Loucy (cell line): ENCODE data around the gene PPP2R1A.

ENCODE experiments used
- H2AFZ ChIP-seq: fragments of 200-600 bp; sonication (generic); 2 replicates; pipeline ENCODE4 v1.6.0; 2016; ENCODE audit warnings: antibody characterized with exemption, mild to moderate bottlenecking, low read length, moderate library complexity
- H3F3A ChIP-seq: fragments of 200-600 bp; 2 replicates; pipeline ENCODE4 v1.6.0; 2016; ENCODE audit warnings: antibody characterized with exemption, low read depth, mild to moderate bottlenecking
- H3K27me3 ChIP-seq: fragments of 200-600 bp; sonication (generic); 2 replicates; pipeline ENCODE4 v1.6.1; 2014; ENCODE audit warnings: low read length, mild to moderate bottlenecking; ENCODE audit not compliant: insufficient read depth, poor library complexity, severe bottlenecking
- H3K36me3 ChIP-seq: fragments of 200-600 bp; sonication (generic); 2 replicates; pipeline ENCODE4 v1.6.1; 2016; ENCODE audit warnings: low read length; ENCODE audit not compliant: insufficient read depth
- H3K4me1 ChIP-seq: fragments of 200-600 bp; sonication (generic); 2 replicates; pipeline ENCODE4 v1.5.1; 2014; ENCODE audit warnings: low read length, mild to moderate bottlenecking; ENCODE audit not compliant: insufficient read depth, poor library complexity, severe bottlenecking
- H3K4me2 ChIP-seq: fragments of 200-600 bp; sonication (generic); 2 replicates; pipeline ENCODE4 v1.6.0; 2014; ENCODE audit warnings: antibody characterized with exemption, low read length, low read depth, mild to moderate bottlenecking; ENCODE audit not compliant: poor library complexity, severe bottlenecking
- H3K4me3 ChIP-seq: fragments of 200-600 bp; sonication (generic); 2 replicates; pipeline ENCODE4 v1.5.1; 2014; ENCODE audit warnings: low read length, mild to moderate bottlenecking, mixed read lengths; ENCODE audit not compliant: poor library complexity, severe bottlenecking
- H3K79me2 ChIP-seq: fragments of 200-600 bp; sonication (generic); 2 replicates; pipeline ENCODE4 v1.6.1; 2014; ENCODE audit warnings: low read length; ENCODE audit not compliant: insufficient read depth
- H3K9ac ChIP-seq: fragments of 200-600 bp; sonication (generic); 2 replicates; pipeline ENCODE4 v1.6.0; 2014; ENCODE audit warnings: mild to moderate bottlenecking, low read depth, low read length, moderate library complexity; ENCODE audit not compliant: poor library complexity, severe bottlenecking
- H3K9me2 ChIP-seq: fragments of 200-600 bp; sonication (generic); replicated peaks from 2 replicates; pipeline ENCODE4 v1.6.1; 2016; ENCODE audit warnings: low read depth, low read length, mixed read lengths
- H3K9me3 ChIP-seq: fragments of 200-600 bp; sonication (generic); 2 replicates; pipeline ENCODE4 v1.6.1; 2014; ENCODE audit warnings: mild to moderate bottlenecking, antibody characterized with exemption, low read length, low read depth; ENCODE audit not compliant: insufficient read depth
- H4K20me1 ChIP-seq: fragments of 200-600 bp; sonication (generic); 2 replicates; pipeline ENCODE4 v1.6.0; 2014; ENCODE audit warnings: antibody characterized with exemption, low read length, mild to moderate bottlenecking; ENCODE audit not compliant: insufficient read depth, poor library complexity, severe bottlenecking
- CTCF ChIP-seq: fragments of 200-600 bp; sonication (generic); conservative IDR thresholded peaks from 2 replicates; pipeline ENCODE4 v1.5.1; 2014; ENCODE audit warnings: mild to moderate bottlenecking, antibody characterized with exemption, low read length
- EZH2phosphoT487 ChIP-seq: fragments of 200-600 bp; IDR thresholded peaks from 2 replicates; pipeline ENCODE4 v1.6.1; 2018; ENCODE audit warnings: antibody characterized with exemption, mild to moderate bottlenecking, moderate library complexity, borderline replicate concordance

The PPP2R1A gene

GRCh38 chr19:52148256-52148655 is 41.6 kb upstream of the PPP2R1A start:
- no peaks in the 10 kb centered on the region for H4K20me1 ChIP-seq

GRCh38 chr19:52155596-52156359 is 34.1 kb upstream of the PPP2R1A start:
- Histone ChIP-seq H3K79me2 (no peaks in the 10 kb centered on the region), H3F3A (no peaks in the 10 kb centered on the region), H3K9me3 (peaks cover 41% of the 10 kb centered on the region), H3K9me2 (no peaks in the 10 kb centered on the region), H3K27me3 (no peaks in the 10 kb centered on the region), H3K4me3 (no peak overlapping the region), H4K20me1 (no peaks in the 10 kb centered on the region), H3K36me3 (peaks cover 20% of the 10 kb centered on the region; the same call in 1 of the 2 replicates), H3K4me1 (no peaks in the 10 kb centered on the region), H3K4me2 (no peak overlapping the region), H3K9ac (no peak overlapping the region), H2AFZ (no peak overlapping the region)
- TF ChIP-seq CTCF = no peak
- TF ChIP-seq EZH2phosphoT487 = no peak

More at GRCh38 chr19:52148256-52148655, 41.6 kb upstream of the PPP2R1A start:
- Histone ChIP-seq H3K27me3 (no peaks in the 10 kb centered on the region), H3K9me2 (no peaks in the 10 kb centered on the region), H3F3A (no peaks in the 10 kb centered on the region), H3K79me2 (no peaks in the 10 kb centered on the region), H3K4me3 (no peak overlapping the region), H3K4me1 (no peaks in the 10 kb centered on the region), H3K36me3 (no peaks in the 10 kb centered on the region), H3K9me3 (no peaks in the 10 kb centered on the region; the same call in 1 of the 2 replicates), H2AFZ (no peak overlapping the region), H3K4me2 (no peak overlapping the region), H3K9ac (no peak overlapping the region)
- no peak for TF ChIP-seq EZH2phosphoT487
- no peak for TF ChIP-seq CTCF

- Histone ChIP-seq H3K9me2 (no peaks in the 10 kb centered on the region), H3K36me3 (peaks cover 3% of the 10 kb centered on the region; the same call in 1 of the 2 replicates), H3K27me3 (no peaks in the 10 kb centered on the region), H3K4me2 (peak overlapping the region; percentile 89), H3K9ac (peak overlapping the region; percentile 86), H2AFZ (no peak overlapping the region), H3F3A (peaks cover 2% of the 10 kb centered on the region; the same call in 1 of the 2 replicates), H3K9me3 (no peaks in the 10 kb centered on the region), H3K79me2 (peaks cover 13% of the 10 kb centered on the region; the same call in 1 of the 2 replicates), H4K20me1 (no peaks in the 10 kb centered on the region), H3K4me3 (peak overlapping the region; percentile 90), H3K4me1 (peaks cover 26% of the 10 kb centered on the region)
- TF ChIP-seq CTCF (no peak), EZH2phosphoT487 (no peak)
Measured at GRCh38 chr19:52170304-52170703, 19.5 kb upstream of the PPP2R1A start.
